Mucosa of stomach (tissue), 1 donor: ENCODE measurements around the gene SIGLEC6.

Experiments
- H3K27me3 ChIP-seq: one replicate; pipeline ENCODE4 v1.7.0; 2013; ENCODE audit warnings: mild to moderate bottlenecking, low read length; ENCODE audit not compliant: control insufficient read depth, insufficient read depth
- H3K36me3 ChIP-seq: one replicate; pipeline ENCODE4 v1.7.0; 2013; ENCODE audit warnings: low read length; ENCODE audit not compliant: control insufficient read depth, insufficient read depth
- H3K4me1 ChIP-seq: one replicate; pipeline ENCODE4 v1.7.0; 2013; ENCODE audit warnings: mild to moderate bottlenecking, low read length; ENCODE audit not compliant: control insufficient read depth, insufficient read depth
- H3K4me3 ChIP-seq: one replicate; pipeline ENCODE4 v1.7.0; 2013; ENCODE audit warnings: low read length
- H3K9ac ChIP-seq: one replicate; pipeline ENCODE4 v1.7.0; 2013; ENCODE audit warnings: mild to moderate bottlenecking, low read length, moderate library complexity
- H3K9me3 ChIP-seq: one replicate; pipeline ENCODE4 v1.7.0; 2013; ENCODE audit warnings: mild to moderate bottlenecking, low read length, moderate library complexity; ENCODE audit not compliant: control insufficient read depth
- donor health status: Pancreatic carcinoma.

SIGLEC6 gene

DNA sequence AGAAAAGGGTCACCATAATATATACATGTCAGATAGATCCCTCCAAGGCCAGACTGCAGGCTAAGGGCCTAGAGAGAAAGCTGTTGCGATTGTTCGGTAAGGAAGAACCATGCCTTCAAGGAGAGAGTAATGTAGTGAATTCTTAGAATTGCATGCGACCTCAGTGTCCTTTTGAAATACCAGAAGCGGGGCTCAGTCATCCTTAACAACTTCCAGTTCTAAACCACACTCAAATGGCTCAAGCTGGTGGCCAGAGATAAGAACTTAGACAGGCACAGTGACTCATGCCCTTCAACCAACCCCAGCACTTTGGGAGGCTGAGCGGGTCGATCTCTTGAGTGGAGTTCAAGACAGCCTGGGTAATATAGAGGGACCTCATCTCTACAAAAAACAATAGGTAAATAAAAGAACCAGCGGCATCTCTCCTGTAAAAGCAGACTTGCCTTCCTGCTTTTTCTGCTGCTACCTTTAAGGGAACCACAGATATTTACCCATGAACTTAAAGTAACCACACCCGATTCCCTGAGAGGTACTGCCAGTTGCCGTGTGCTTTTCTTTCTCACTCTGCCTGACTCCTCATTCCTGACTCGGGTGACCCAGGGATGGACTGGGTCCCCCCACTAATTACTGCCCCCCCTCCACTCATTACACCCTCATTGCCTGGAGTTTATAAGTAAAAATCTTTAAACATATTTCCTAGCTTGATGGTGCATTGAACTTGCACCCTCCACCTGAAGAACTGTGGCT is 15.4 kb upstream of the SIGLEC6 start:
- H3K9ac ChIP-seq = no peak overlapping the region
- H3K36me3 ChIP-seq = no peaks in the 10 kb centered on the region
- no peaks in the 10 kb centered on the region for H3K9me3 ChIP-seq
- peaks cover 27% of the 10 kb centered on the region for H3K4me1 ChIP-seq
- H3K4me3 ChIP-seq = no peak overlapping the region
- peaks cover 15% of the 10 kb centered on the region for H3K27me3 ChIP-seq

DNA sequence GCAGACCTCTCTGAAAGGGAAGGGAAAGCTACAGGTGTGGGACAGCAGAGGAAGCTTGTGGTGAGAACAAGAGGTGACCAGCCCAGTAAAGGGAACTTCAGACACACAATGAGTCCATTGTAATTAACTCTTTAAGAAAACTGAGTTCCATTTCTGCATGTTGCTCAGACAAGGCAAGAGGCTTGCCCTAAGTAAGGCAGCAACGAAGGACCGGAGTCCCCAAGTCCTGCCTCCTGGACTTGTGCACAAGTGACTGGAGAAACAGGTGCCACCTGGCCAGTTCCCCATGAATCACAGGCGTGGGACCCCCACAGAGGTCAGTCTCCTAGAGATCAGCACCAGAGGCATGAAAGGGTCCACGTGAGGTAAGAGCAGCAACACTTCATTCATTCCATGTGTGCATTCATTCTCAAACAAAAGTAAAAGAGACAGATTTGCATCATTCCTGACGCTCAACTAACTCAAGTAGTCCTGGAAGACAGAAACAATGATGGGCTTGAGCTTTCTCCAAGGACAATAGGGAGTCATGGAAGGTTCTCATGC is 14.7 kb upstream of the SIGLEC6 start:
- no peak overlapping the region for H3K9ac ChIP-seq
- H3K4me3 ChIP-seq = no peak overlapping the region
- peaks cover 27% of the 10 kb centered on the region for H3K4me1 ChIP-seq
- H3K9me3 ChIP-seq = no peaks in the 10 kb centered on the region
- H3K27me3 ChIP-seq = peaks cover 19% of the 10 kb centered on the region
- H3K36me3 ChIP-seq = no peaks in the 10 kb centered on the region

DNA sequence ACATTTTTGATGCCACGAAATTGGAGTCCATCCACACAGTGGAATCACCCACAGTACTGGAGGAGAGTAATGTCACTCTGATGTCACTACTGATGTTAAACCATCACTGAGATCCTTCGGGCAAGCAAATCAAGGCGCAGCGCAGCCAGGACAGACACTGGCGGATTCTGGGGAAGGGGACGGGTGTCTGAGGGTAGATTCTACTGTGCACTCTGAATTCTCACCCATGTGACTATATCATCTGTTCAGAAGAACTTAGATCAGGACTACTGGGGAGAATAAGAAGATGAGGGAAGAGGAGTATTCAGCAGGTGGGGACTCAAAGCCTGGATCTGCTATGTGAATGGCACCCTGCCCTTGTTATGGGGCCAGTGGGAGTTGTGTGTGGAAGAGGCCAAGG is 12.6 kb upstream of the SIGLEC6 start:
- H3K27me3 ChIP-seq = peaks cover 21% of the 10 kb centered on the region
- H3K9me3 ChIP-seq = no peaks in the 10 kb centered on the region
- H3K36me3 ChIP-seq = no peaks in the 10 kb centered on the region
- no peak overlapping the region for H3K4me3 ChIP-seq
- H3K4me1 ChIP-seq = peaks cover 17% of the 10 kb centered on the region
- H3K9ac ChIP-seq = no peak overlapping the region

DNA sequence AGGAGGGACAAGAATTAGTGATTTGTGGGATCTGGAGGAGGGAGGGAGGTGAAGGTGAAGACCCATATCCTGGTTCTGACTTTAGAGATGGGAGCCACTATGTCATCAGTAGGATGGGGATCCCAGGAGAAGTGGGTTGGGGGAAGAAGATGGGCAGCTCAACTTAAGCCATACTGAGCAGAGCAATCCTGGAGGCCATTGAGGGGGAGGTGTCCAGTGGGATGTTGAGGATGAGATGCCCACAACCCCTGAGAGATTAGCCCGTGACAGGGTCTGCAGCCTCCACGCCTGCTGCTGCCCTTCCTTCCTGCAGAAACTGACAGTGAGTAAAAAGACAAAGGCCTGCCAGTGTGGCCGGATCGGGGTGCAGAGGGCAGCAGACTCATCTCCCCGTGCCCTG is 11.2 kb upstream of the SIGLEC6 start:
- H3K4me1 ChIP-seq = peaks cover 8% of the 10 kb centered on the region
- no peak overlapping the region for H3K9ac ChIP-seq
- H3K36me3 ChIP-seq = no peaks in the 10 kb centered on the region
- H3K4me3 ChIP-seq = no peak overlapping the region
- peaks cover 28% of the 10 kb centered on the region for H3K27me3 ChIP-seq
- no peaks in the 10 kb centered on the region for H3K9me3 ChIP-seq

DNA sequence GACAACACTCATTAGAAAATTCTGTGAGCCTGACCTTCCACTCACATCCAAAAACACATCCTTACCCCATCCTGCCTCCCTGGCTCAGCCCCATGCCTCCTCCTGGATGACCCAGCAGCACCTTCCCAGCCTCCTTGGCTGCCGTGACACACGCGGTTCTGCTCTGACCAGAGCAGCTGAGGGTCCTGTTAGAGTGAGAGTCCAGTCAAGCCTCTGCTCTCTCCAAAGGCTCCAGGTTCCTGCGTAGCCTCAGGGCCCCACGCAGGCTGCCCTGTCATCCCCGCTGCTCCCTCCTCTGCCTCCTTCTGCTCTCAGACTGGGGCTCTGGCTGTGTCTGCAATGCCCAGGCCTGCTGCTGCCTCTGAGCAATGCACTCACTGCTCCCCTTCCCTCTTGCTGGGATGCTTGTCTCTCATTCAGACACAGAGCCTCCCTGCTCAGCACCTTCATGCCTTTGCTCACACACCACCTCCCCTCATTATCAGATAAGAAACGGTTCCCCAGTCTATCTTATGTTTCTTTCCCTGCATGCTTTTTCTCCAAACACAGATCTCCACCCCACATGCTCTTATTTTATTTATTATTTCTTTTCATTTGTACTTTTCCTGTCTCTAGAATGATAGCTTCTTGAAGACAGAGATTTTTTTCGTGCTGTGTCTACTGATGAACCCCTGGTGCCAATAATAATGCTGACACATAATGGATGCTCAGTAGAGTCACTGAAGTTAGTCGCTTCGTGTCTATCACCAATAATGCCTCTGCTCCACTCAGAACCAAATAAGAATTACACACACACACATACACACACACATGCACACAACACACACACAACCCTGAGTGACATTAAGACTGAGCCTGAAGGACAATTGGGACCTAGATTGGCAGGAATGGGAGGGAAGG is 10.2 kb upstream of the SIGLEC6 start:
- Histone ChIP-seq H3K9ac (no peak overlapping the region), H3K4me1 (no peaks in the 10 kb centered on the region), H3K4me3 (no peak overlapping the region), H3K27me3 (peaks cover 33% of the 10 kb centered on the region), H3K36me3 (no peaks in the 10 kb centered on the region), H3K9me3 (no peaks in the 10 kb centered on the region)

DNA sequence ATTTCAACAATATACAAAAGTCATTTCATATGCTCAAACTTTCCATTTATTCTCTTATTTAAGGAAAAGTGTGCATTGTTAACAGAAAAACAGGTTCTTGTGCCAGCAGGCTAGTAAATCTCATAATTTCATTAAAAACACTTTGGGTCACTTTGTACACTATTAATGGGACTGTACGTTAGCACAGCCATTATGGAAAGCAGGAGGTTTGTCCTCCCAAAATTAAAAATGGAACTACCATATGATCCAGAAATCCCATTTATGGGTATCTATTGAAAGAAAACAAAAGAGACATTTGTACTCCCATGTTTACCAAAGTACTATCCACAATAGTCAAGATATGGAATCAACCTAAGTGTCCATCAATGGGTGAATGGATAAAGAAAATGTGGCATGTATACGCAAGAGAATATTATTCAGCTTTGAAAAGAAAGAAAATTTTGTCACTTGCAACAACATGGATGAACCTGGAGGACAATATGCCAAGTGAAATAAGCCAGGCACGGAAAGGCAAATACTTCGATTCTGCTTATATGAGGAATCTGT is 8.4 kb upstream of the SIGLEC6 start:
- H3K9ac ChIP-seq = no peak overlapping the region
- no peaks in the 10 kb centered on the region for H3K9me3 ChIP-seq
- H3K27me3 ChIP-seq = peaks cover 33% of the 10 kb centered on the region
- no peak overlapping the region for H3K4me3 ChIP-seq
- no peaks in the 10 kb centered on the region for H3K4me1 ChIP-seq
- no peaks in the 10 kb centered on the region for H3K36me3 ChIP-seq

DNA sequence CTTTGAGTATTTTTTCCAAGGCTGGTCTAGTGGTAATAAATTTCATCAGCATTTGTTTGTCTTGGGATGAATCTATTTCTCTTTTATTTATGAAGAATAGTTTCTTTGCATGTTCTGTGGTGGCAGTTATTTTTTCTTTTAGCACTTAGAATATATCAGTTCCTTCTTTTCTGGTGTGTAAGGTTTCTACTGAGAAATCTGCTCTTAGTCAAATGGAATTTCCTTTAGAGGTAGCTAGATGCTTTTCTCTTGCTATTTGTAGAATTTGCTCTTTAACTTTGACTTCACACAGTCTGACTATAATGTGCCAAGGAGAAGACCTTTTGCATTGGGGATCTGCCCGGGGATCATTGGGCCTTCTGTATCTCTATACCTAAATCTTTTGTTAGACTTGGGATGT is 4.1 kb upstream of the SIGLEC6 start:
- Histone ChIP-seq H3K4me3 (no peak overlapping the region), H3K4me1 (no peaks in the 10 kb centered on the region), H3K9ac (no peak overlapping the region), H3K9me3 (no peaks in the 10 kb centered on the region), H3K27me3 (peaks cover 12% of the 10 kb centered on the region), H3K36me3 (no peaks in the 10 kb centered on the region)

DNA sequence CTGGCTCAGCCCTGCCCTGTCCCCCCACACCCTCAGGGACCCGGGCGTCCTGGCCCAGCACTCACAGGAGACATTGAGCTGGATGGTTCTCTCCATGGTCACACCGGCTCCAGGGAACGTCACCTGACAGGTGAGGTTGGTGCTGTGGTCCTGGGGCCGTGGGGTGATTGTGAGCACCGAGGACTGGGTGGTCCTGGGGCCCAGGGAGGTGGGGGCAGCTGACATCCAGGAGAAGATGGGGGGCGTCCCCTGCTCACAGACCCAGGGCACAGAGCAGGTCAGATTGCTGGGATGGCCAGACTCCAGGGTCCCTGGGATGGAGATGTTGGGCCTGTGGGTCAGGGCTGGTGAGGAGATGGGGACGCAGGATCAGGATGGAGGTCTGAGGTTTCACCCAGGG is 854 bp downstream of the SIGLEC6 start:
- H3K4me3 ChIP-seq = no peak overlapping the region
- H3K4me1 ChIP-seq = no peaks in the 10 kb centered on the region
- H3K36me3 ChIP-seq = no peaks in the 10 kb centered on the region
- H3K9ac ChIP-seq = no peak overlapping the region
- no peaks in the 10 kb centered on the region for H3K27me3 ChIP-seq
- no peaks in the 10 kb centered on the region for H3K9me3 ChIP-seq

DNA sequence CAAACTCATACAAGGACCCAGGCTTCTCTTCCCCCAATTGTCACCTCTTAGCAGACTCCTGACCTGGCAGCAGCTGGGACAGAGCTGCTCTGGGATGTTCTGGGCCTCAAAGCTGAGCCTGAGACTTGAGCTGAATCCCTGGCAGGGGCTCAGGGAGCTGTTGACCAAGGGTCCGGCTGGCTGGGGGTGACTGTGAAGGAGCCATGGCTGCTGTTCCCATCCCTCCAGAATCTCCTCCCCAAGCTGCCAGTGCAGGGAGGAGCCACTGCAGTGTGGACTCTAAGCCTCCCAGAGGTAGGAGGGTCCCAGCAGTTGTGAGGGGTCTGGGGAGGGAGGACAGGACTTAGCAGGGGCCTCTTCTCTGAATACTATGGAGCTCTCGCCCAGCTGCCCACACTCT is 2.2 kb downstream of the SIGLEC6 start:
- Histone ChIP-seq H3K27me3 (no peaks in the 10 kb centered on the region), H3K4me1 (no peaks in the 10 kb centered on the region), H3K36me3 (no peaks in the 10 kb centered on the region), H3K4me3 (no peak overlapping the region), H3K9ac (no peak overlapping the region), H3K9me3 (no peaks in the 10 kb centered on the region)

DNA sequence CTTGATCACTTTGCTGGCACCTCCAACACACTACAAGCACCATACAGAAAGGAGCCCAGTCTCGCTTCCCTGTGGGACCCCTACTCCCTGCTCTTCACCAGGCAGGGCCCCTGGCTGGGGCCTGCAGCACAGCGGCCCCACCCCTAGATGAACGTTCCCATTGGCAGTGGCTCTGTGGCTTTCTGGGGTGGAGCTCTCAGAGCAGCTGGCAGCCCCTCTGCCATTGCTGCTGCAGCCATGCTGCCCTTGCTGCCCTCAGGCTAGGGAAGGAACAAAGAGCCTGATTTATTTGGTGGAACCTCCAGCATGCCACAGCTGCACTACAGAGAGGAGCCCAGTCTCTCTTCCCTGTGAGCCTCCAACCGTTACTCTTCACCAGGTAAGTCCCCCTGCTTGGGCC is 5.8 kb downstream of the SIGLEC6 start:
- Histone ChIP-seq H3K4me1 (no peaks in the 10 kb centered on the region), H3K36me3 (no peaks in the 10 kb centered on the region), H3K4me3 (no peak overlapping the region), H3K9me3 (no peaks in the 10 kb centered on the region), H3K27me3 (no peaks in the 10 kb centered on the region), H3K9ac (no peak overlapping the region)

DNA sequence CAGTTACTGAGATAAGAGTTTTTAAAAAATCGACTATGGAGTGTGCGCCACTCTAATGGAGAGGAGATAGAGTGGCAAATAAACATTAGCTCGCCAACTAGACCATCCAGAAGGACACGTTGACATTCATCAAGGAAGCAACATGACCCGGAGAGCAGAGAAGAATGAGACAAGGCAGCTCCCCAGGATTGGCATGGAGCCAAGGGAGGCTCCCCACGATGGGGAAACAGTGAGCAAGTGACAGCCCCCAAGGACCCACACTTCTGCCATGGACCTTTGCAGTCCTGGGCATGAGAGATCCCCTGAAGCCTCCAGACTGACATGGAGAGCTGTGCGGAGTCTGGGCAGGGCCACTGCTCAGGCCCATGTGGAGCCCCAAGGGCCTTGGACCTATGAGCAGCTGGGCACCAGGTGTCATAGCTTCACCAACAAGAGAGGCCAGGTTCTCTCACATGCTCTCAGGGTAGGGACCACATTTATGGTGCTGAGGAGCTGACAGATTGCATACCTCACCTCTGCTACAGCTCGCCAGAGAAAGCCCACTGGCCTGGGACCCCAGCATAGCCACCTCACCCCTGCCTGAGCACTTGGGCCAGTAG is 6.7 kb downstream of the SIGLEC6 start:
- no peak overlapping the region for H3K9ac ChIP-seq
- no peak overlapping the region for H3K4me3 ChIP-seq
- no peaks in the 10 kb centered on the region for H3K9me3 ChIP-seq
- H3K36me3 ChIP-seq = no peaks in the 10 kb centered on the region
- no peaks in the 10 kb centered on the region for H3K27me3 ChIP-seq
- no peaks in the 10 kb centered on the region for H3K4me1 ChIP-seq

DNA sequence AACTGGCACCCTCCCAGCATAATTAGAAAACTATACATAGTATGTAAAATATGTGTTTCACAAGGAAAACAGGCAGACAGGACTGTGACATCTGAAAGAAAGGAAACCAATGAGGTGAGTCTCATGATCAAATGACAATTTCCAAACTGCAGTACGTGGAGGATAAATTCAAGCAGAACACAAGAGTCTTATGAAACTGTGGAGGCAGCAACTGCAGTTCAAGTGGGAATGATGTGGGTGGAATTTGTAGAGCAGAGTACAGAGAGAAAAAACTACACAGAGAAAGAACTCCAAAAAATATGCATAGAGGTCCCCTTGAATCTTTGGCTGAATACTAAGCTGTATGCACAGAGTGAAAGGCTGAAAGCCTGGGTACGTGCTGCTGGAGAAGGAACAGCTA is 9.7 kb downstream of the SIGLEC6 start:
- H3K9ac ChIP-seq = no peak overlapping the region
- H3K9me3 ChIP-seq = no peaks in the 10 kb centered on the region
- no peaks in the 10 kb centered on the region for H3K27me3 ChIP-seq
- no peaks in the 10 kb centered on the region for H3K36me3 ChIP-seq
- H3K4me3 ChIP-seq = no peak overlapping the region
- no peaks in the 10 kb centered on the region for H3K4me1 ChIP-seq
